DOHH2 (cell line): Measurements from ENCODE around the gene TMEM114.
A peak's percentile ranks its signal among the peaks of the same experiment; 100 is the strongest.

ENCODE experiments used
- H3F3A ChIP-seq: fragments of 200-600 bp; sonication (generic), shearing (Covaris generic); 2 replicates; pipeline ENCODE4 v1.6.0; 2016; ENCODE audit warnings: antibody characterized with exemption, mild to moderate bottlenecking; ENCODE audit not compliant: control insufficient read depth, insufficient read depth
- H3K27ac ChIP-seq: fragments of 200-600 bp; sonication (generic); 2 replicates; pipeline ENCODE4 v1.5.1; 2014; ENCODE audit warnings: low read depth, mild to moderate bottlenecking, low read length, moderate library complexity
- H3K27me3 ChIP-seq: fragments of 200-600 bp; sonication (generic); 2 replicates; pipeline ENCODE4 v1.6.1; 2014; ENCODE audit warnings: mild to moderate bottlenecking, low read length, mixed read lengths; ENCODE audit not compliant: control insufficient read depth
- H3K36me3 ChIP-seq: fragments of 200-600 bp; sonication (generic); 2 replicates; pipeline ENCODE4 v1.6.1; 2014; ENCODE audit warnings: mild to moderate bottlenecking, low read length, moderate library complexity, mixed read lengths; ENCODE audit not compliant: control insufficient read depth
- H3K4me1 ChIP-seq: fragments of 200-600 bp; sonication (generic); 2 replicates; pipeline ENCODE4 v1.6.1; 2014; ENCODE audit warnings: mild to moderate bottlenecking, low read length, mixed read lengths; ENCODE audit not compliant: control insufficient read depth
- H3K4me2 ChIP-seq: fragments of 200-600 bp; sonication (generic); 2 replicates; pipeline ENCODE4 v1.6.0; 2014; ENCODE audit warnings: mild to moderate bottlenecking, low read length, moderate library complexity
- H3K4me3 ChIP-seq: fragments of 200-600 bp; sonication (generic); 2 replicates; pipeline ENCODE4 v1.5.1; 2014; ENCODE audit warnings: mild to moderate bottlenecking, low read length, mixed read lengths
- H3K79me2 ChIP-seq: fragments of 200-600 bp; sonication (generic); 2 replicates; pipeline ENCODE4 v1.6.1; 2014; ENCODE audit warnings: mild to moderate bottlenecking, low read length, mixed read lengths; ENCODE audit not compliant: control insufficient read depth
- H3K9me2 ChIP-seq: fragments of 200-600 bp; sonication (generic); replicated peaks from 2 replicates; pipeline ENCODE4 v1.6.1; 2014; ENCODE audit warnings: mild to moderate bottlenecking, low read length, mixed read lengths; ENCODE audit not compliant: control insufficient read depth
- H3K9me3 ChIP-seq: fragments of 200-600 bp; sonication (generic); 2 replicates; pipeline ENCODE4 v1.6.1; 2014; ENCODE audit warnings: antibody characterized with exemption, low read length, mixed read lengths; ENCODE audit not compliant: control insufficient read depth, insufficient read depth
- H4K20me1 ChIP-seq: fragments of 200-600 bp; sonication (generic); 2 replicates; pipeline ENCODE4 v1.6.0; 2014; ENCODE audit warnings: low read depth, mild to moderate bottlenecking, antibody characterized with exemption, low read length, moderate library complexity; ENCODE audit not compliant: control insufficient read depth, insufficient read depth
- EZH2phosphoT487 ChIP-seq: fragments of 200-600 bp; sonication (generic); IDR thresholded peaks from 2 replicates; pipeline ENCODE4 v1.6.1; 2017; ENCODE audit warnings: borderline replicate concordance, mild to moderate bottlenecking, antibody characterized with exemption, low read length, moderate library complexity, mixed read lengths
- TF ChIP-seq, protein P1 (sequence below): fragments of 200-600 bp; sonication (generic); IDR thresholded peaks from one replicate; pipeline ENCODE4 v1.5.1; 2014; ENCODE audit warnings: antibody characterized with exemption, mild to moderate bottlenecking, low read depth, low read length; ENCODE audit not compliant: poor library complexity, severe bottlenecking

TMEM114 gene

DNA sequence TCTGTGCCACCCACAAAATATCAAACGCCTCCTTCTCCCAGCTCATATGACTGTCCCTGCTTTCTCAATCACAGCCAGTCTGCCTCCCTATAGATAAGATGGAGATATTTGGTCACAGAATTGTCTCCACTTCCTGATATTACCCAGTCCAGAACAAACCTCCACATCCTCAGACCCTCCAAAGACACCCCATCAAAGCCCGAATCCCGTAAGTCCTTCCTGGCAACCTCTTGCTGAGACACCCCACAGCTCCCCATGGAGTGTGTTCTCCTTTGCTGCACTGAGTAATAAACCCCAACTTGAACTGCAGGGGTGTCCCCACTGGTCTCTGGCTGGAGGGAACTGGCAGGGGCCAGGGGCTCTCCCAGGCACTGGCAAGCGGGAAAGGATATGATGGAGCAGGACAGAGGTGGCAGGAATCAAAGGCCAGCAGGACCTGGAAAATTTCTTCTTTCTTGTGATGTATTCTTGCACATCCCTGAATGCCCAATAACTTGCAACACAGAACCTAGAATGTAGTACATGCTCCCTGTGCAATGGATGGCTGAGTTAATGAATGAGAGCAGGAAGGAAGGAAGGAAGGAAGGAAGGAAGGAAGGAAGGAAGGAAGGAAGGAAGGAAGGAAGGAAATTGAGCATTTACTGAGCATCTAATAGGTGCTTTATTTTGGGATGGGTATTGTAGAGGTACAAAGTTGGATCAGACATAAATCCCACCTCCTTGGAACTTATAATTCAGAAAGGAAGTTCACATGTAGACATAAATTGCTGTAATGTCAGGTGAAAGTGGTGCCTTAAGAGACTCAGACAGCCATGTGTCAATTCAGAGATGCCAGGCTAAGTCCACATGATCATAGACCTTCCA lies 13.9 kb downstream of the TMEM114 start:
- no peaks in the 10 kb centered on the region for H3K36me3 ChIP-seq
- H3F3A ChIP-seq: no peaks in the 10 kb centered on the region
- H3K27ac ChIP-seq: no peak overlapping the region
- H3K9me3 ChIP-seq: no peaks in the 10 kb centered on the region
- H3K79me2 ChIP-seq: no peaks in the 10 kb centered on the region
- no peak overlapping the region for H3K4me3 ChIP-seq
- no peaks in the 10 kb centered on the region for H3K4me1 ChIP-seq
- no peak for TF ChIP-seq EZH2phosphoT487
- TF ChIP-seq, protein P1, sequence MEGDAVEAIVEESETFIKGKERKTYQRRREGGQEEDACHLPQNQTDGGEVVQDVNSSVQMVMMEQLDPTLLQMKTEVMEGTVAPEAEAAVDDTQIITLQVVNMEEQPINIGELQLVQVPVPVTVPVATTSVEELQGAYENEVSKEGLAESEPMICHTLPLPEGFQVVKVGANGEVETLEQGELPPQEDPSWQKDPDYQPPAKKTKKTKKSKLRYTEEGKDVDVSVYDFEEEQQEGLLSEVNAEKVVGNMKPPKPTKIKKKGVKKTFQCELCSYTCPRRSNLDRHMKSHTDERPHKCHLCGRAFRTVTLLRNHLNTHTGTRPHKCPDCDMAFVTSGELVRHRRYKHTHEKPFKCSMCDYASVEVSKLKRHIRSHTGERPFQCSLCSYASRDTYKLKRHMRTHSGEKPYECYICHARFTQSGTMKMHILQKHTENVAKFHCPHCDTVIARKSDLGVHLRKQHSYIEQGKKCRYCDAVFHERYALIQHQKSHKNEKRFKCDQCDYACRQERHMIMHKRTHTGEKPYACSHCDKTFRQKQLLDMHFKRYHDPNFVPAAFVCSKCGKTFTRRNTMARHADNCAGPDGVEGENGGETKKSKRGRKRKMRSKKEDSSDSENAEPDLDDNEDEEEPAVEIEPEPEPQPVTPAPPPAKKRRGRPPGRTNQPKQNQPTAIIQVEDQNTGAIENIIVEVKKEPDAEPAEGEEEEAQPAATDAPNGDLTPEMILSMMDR: no peak
- no peak overlapping the region for H3K4me2 ChIP-seq
- H3K9me2 ChIP-seq: no peaks in the 10 kb centered on the region
- H4K20me1 ChIP-seq: no peaks in the 10 kb centered on the region
- H3K27me3 ChIP-seq: peaks cover 3% of the 10 kb centered on the region; the same call in 1 of the 2 replicates

DNA sequence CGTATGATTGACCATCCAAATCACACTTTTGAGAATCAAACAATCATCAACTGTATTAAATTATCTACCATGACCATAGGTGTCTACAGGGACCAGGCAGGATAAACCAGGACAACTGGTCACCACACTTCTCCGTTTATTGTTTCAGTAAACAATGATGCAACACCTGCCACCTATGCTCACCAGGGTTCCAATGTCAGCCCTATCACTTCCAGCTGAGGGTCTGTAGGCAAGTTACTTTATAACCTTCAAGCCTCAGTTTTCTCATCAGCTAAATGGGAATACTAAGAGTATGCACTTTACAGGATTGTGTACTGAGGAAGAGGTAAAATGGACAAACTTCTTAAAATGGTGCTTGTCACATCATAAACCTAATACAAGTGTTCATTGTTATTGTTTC lies 14.9 kb downstream of the TMEM114 start:
- Histone ChIP-seq H3F3A (no peaks in the 10 kb centered on the region), H3K36me3 (no peaks in the 10 kb centered on the region), H3K9me2 (no peaks in the 10 kb centered on the region), H3K9me3 (no peaks in the 10 kb centered on the region), H3K4me3 (no peak overlapping the region), H3K27ac (no peak overlapping the region), H3K79me2 (no peaks in the 10 kb centered on the region), H4K20me1 (no peaks in the 10 kb centered on the region), H3K4me2 (no peak overlapping the region), H3K27me3 (peaks cover 3% of the 10 kb centered on the region; the same call in 1 of the 2 replicates), H3K4me1 (no peaks in the 10 kb centered on the region)
- no peak for TF ChIP-seq EZH2phosphoT487
- TF ChIP-seq, protein P1: no peak

DNA sequence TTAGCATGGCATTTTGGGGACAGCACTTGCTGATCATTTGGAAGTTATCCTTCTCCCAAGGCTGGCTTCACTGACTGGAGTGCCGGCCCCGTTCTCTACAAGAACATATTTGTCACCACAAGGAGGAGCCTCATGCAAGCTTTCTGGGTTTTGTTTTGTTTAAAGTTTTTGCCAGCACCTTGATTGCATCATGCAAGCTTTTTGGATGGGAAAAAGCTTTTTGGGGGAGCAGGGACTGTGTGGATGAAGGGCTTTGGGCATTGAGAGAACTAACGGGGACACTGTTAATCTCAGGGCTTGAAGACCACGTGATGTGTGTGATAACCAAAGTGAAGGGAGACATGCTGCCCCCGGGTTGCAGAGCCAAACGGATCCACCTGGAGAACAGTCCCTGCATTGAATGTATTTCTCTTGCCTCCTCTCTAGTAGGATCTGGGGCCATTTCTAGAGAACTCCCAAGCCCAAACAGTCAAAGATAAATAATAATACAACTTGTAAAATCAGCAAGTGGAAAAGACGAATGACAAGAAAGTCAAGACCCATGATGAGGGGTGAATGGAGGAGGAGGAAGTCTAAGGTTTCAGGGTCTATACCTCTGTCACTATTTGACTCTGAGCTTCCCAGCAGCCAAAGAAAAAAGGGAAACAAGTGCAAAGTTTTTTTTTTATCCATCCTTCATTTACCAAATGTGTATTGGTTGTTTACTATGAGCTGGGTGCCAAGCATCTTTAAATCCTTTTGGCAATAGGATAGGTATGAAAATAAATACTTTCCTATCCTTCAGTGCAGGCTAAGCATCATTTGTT lies 17.2 kb downstream of the TMEM114 start:
- TF ChIP-seq, protein P1: peak; percentile 45
- TF ChIP-seq EZH2phosphoT487: no peak
- Histone ChIP-seq H3K4me2 (no peak overlapping the region), H3K4me3 (no peak overlapping the region)

More for the DNA sequence above, 17.2 kb downstream of the TMEM114 start:
- Histone ChIP-seq H3K27ac (no peak overlapping the region), H3K79me2 (no peaks in the 10 kb centered on the region), H3K9me2 (no peaks in the 10 kb centered on the region), H3K4me1 (no peaks in the 10 kb centered on the region), H3K27me3 (peaks cover 3% of the 10 kb centered on the region; the same call in 1 of the 2 replicates), H3F3A (no peaks in the 10 kb centered on the region), H3K36me3 (no peaks in the 10 kb centered on the region), H4K20me1 (no peaks in the 10 kb centered on the region), H3K9me3 (no peaks in the 10 kb centered on the region)
